K562 (cell line): ENCODE measurements around the gene TARBP2. TPM values are rescaled to one million over a fixed set of nuclear protein-coding genes. Genes with fewer than 3 reads are reported as not detected.
A peak's percentile ranks its signal among the peaks of the same experiment; 100 is the strongest.

ENCODE experiments used
- ATF3 ChIP-seq, 2 experiments: fragments of 450-650 bp in 1 of 2; sonication (generic) in 1 of 2; formaldehyde crosslinking in 1 of 2; IDR thresholded peaks in 1 of 2; conservative IDR thresholded peaks in 1 of 2; 2 replicates each; pipeline versions ENCODE4 v1.6.1 to v1.8.1; 2016 to 2023; ENCODE audit warnings: mild to moderate bottlenecking in 2 of 2, moderate library complexity in 2 of 2, inconsistent platforms in 1 of 2, missing genetic modification reagents in 1 of 2
- ATF4 ChIP-seq: fragments of 450-650 bp; formaldehyde crosslinking; IDR thresholded peaks from 2 replicates; pipeline ENCODE4 v1.4.0; 2022; ENCODE audit warnings: mild to moderate bottlenecking, moderate library complexity
- E2F1 ChIP-seq: sonication (generic); formaldehyde crosslinking; IDR thresholded peaks from 2 replicates; pipeline ENCODE4 v1.8.1; 2023; ENCODE audit warnings: mild to moderate bottlenecking, missing genetic modification reagents, moderate library complexity
- EHMT2 ChIP-seq: fragments of 450-650 bp; IDR thresholded peaks from 2 replicates; pipeline ENCODE4 v1.6.1; 2018; ENCODE audit warnings: antibody characterized with exemption
- HLTF ChIP-seq: fragments of 450-650 bp; IDR thresholded peaks from 2 replicates; pipeline ENCODE4 v1.6.1; 2016
- KAT7 ChIP-seq: sonication (generic); formaldehyde crosslinking; IDR thresholded peaks from 2 replicates; pipeline ENCODE4 v1.8.0; 2022; ENCODE audit warnings: missing genetic modification reagents, mild to moderate bottlenecking, borderline replicate concordance
- PKNOX1 ChIP-seq: fragments of 450-650 bp; IDR thresholded peaks from 2 replicates; pipeline ENCODE4 v1.6.1; 2016
- SMARCA4 ChIP-seq: fragments of 450-650 bp; IDR thresholded peaks from 2 replicates; pipeline ENCODE4 v1.6.1; 2016
- SOX6 ChIP-seq: fragments of 450-650 bp; IDR thresholded peaks from 2 replicates; pipeline ENCODE4 v1.6.1; 2014; ENCODE audit warnings: mild to moderate bottlenecking
- TAF1 ChIP-seq: IDR thresholded peaks from 2 replicates; pipeline ENCODE4 v1.6.1; 2011; ENCODE audit warnings: mild to moderate bottlenecking, low read length, moderate library complexity; ENCODE audit not compliant: insufficient read depth, control insufficient read depth, severe bottlenecking; ENCODE audit errors: extremely low read depth
- ZBTB40 ChIP-seq, 2 experiments: fragments of 450-650 bp in 1 of 2; sonication (generic) in 1 of 2; formaldehyde crosslinking in 1 of 2; IDR thresholded peaks; 2 replicates each; pipeline versions ENCODE4 v1.7.1 to v1.9.0; 2016 to 2022; ENCODE audit warnings: inconsistent platforms in 1 of 2, mild to moderate bottlenecking in 1 of 2, missing genetic modification reagents in 1 of 2
- ZNF507 ChIP-seq: conservative IDR thresholded peaks from 2 replicates; pipeline ENCODE4 v1.6.1; 2017; ENCODE audit warnings: missing genetic modification characterization, missing compliant biosample characterization
- ZNF584 ChIP-seq: fragments of 200-800 bp; sonication (Bioruptor generic); IDR thresholded peaks from 2 replicates; pipeline ENCODE4 v1.6.1; 2016; ENCODE audit warnings: low read depth, mild to moderate bottlenecking, missing genetic modification characterization, missing compliant biosample characterization
- ZNF589 ChIP-seq: fragments of 200-800 bp; sonication (Bioruptor generic); IDR thresholded peaks from 2 replicates; pipeline ENCODE4 v1.6.1; 2016; ENCODE audit warnings: low read depth, missing genetic modification characterization, missing compliant biosample characterization
- polyA plus RNA-seq, 8 experiments: library from polyadenylated mRNA; depleted of rRNA in 4 of 8; stranded (reverse) in 5 of 8; unstranded in 3 of 8; fragments of >200 nt; fragmentation: Nextera tagmentation in 2 of 8; fragmentation: Illumina TruSeq in 1 of 8; extraction: Ambion mirVana in 2 of 8; extraction: Trizol in 1 of 8; gene quantifications; 2 replicates each; pipeline versions ENCODE4 v1.2.1 to v1.2.3, GENCODE V29; 2011 to 2014; ENCODE audit warnings: inconsistent platforms in 1 of 8, missing spikeins in 1 of 8
- total RNA-seq, 7 experiments: library from RNA; depleted of rRNA in 6 of 7; stranded (reverse); fragments of >200 nt in 6 of 7; fragmentation: Illumina TruSeq in 2 of 7; extraction: Trizol in 2 of 7; gene quantifications; 2 replicates each; pipeline versions ENCODE4 v1.2.1 to v1.2.3, GENCODE V29; 2011 to 2021; ENCODE audit warnings: low replicate concordance in 1 of 7

Gene TARBP2
- total and polyA plus RNA-seq, 9 of the 15 experiments (the other 6 are each of a cell fraction or from before 2014, with no cell fraction given), result 5.6 to 69.0 (median 44.6) TPM

- TF ChIP-seq ZBTB40 (IDR thresholded peaks at IDR 0.05), result no peak
- no peak for TF ChIP-seq ZBTB40 (CRISPR knock-in tag; IDR thresholded peaks at IDR 0.05)
- peak; percentile 93 for TF ChIP-seq ATF3 (IDR thresholded peaks at IDR 0.05)
- no peak for TF ChIP-seq ATF3 (CRISPR knock-in tag; conservative IDR thresholded peaks at IDR 0.05)
- no peak for TF ChIP-seq EHMT2
- TF ChIP-seq ZNF589 (CRISPR knock-in tag), result peak; percentile 89
- TF ChIP-seq ZNF584, result peak; percentile 82; the same call in 1 of the 2 replicates
- peak; percentile 79; the same call in 1 of the 2 replicates for TF ChIP-seq ATF4 (CRISPR knock-in tag)
- no peak for TF ChIP-seq KAT7 (CRISPR knock-in tag)
- peak; percentile 90 for TF ChIP-seq SOX6
- TF ChIP-seq SMARCA4, result peak; percentile 42; the same call in 1 of the 2 replicates
- no peak for TF ChIP-seq E2F1 (CRISPR knock-in tag)
- TF ChIP-seq HLTF, result no peak
- no peak for TF ChIP-seq ZNF507 (tag)
- TF ChIP-seq TAF1, result no peak
- TF ChIP-seq PKNOX1, result peak; percentile 50; the same call in 1 of the 2 replicates
These were observed 37.2 kb downstream of the TARBP2 start (continued) for GRCh38 chr12:53538209-53538689.
